Effector memory CD8-positive, alpha-beta T cell (primary cell): Measurements from ENCODE around the gene DHX8.

Experiments
- ATAC-seq: fragments of 150-1000 bp; cut with Tn5 transposase; replicated peaks from 2 replicates; pipeline ENCODE4 v1.10.0; 2021; ENCODE audit warnings: mild to moderate bottlenecking, moderate library complexity
- DNase-seq, 3 experiments: peaks; one replicate each; pipeline ENCODE4 v3.0.0; 2021
- H3K27ac Mint-ChIP-seq, 2 donors: one replicate each; pipeline ENCODE4 v1.8.0; 2022; ENCODE audit warnings: mild to moderate bottlenecking in 2 of 2, mixed read lengths in 2 of 2, moderate library complexity in 2 of 2
- H3K27me3 Mint-ChIP-seq, 2 donors: one replicate each; pipeline ENCODE4 v1.8.0; 2022; ENCODE audit warnings: mixed read lengths in 2 of 2
- H3K36me3 Mint-ChIP-seq: one replicate; pipeline ENCODE4 v1.8.0; 2022; ENCODE audit warnings: mild to moderate bottlenecking, moderate library complexity, mixed read lengths; ENCODE audit not compliant: insufficient read depth
- H3K4me1 Mint-ChIP-seq, 2 donors: one replicate each; pipeline ENCODE4 v1.8.0; 2022; ENCODE audit warnings: low read depth in 2 of 2, mixed read lengths in 2 of 2
- H3K4me3 Mint-ChIP-seq, 2 donors: one replicate each; pipeline ENCODE4 v1.8.0; 2022; ENCODE audit warnings: mild to moderate bottlenecking in 2 of 2, mixed read lengths in 2 of 2, moderate library complexity in 2 of 2
- H3K9me3 Mint-ChIP-seq, 2 donors: one replicate each; pipeline ENCODE4 v1.8.0; 2022; ENCODE audit warnings: mixed read lengths in 2 of 2

Gene DHX8

DNA sequence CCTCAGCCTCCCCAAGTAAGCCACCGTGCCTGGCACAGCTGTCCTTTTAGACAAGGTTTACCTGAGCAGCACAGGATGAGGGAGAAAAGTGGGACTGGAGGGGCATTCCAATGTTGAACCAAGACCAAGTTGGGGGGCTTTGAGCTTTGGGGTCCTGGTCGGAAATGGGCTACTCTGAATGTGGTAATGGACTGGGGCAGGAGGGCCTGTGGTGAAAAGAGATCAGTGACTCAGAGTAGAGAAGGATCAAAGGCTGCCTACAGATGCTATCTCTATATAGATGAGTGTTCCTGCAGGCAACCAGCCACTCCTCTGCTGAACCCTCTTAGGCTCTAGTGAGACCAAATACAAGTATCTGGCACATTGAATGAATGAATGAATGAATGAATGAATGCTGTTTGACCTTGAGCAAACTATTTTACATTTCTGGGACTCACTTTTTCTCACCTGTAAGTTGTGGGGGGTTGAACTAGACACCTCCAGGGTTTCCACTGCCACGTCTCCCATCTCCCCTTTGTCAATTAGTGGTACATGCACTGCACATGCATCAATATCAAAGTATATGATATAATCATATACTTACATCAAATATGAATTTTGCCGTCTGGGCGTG lies 88.7 kb downstream of the DHX8 start:
- ATAC-seq, result no peak
- Mint-ChIP-seq H3K27me3 (peaks cover 0 to 12% of the 10 kb centered on the region in 2 donors), H3K27ac (no peak overlapping the region), H3K4me1 (no peaks in the 10 kb centered on the region), H3K4me3 (no peak overlapping the region), H3K36me3 (no peaks in the 10 kb centered on the region), H3K9me3 (no peaks in the 10 kb centered on the region)
- DNase-seq, result no peak

- Mint-ChIP-seq H3K4me3 (no peak overlapping the region), H3K27me3 (peaks cover 0 to 12% of the 10 kb centered on the region in 2 donors), H3K4me1 (peaks cover 0 to 3% of the 10 kb centered on the region in 2 donors), H3K27ac (no peak overlapping the region), H3K9me3 (no peaks in the 10 kb centered on the region), H3K36me3 (no peaks in the 10 kb centered on the region)
- ATAC-seq, result no peak
- DNase-seq, result no peak
Measured at GRCh38 chr17:43573579-43574321, 90.0 kb downstream of the DHX8 start.

DNA sequence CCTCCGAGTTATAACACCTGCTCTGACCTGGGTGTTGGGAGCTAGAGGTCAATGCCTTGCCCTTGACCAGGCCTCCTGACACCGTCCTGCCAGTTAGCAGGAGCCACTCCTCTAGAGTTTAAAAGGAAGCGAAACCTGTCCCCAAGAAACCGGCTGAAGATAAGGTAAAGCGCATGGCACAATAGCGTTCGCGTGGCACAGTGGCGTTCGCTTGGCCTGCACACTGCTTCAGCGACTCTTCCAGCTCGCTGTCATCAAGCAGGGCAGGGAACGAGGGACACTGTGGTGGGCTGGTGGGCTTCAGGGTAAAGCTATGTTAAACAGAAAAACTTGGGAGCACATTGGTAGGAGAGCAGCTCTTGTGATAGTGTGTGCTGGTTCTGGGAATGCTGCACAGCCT lies 90.6 kb downstream of the DHX8 start:
- ATAC-seq, result no peak
- no peak overlapping the region for H3K27ac Mint-ChIP-seq
- no peaks in the 10 kb centered on the region for H3K36me3 Mint-ChIP-seq
- H3K4me1 Mint-ChIP-seq, result peaks cover 5 to 9% of the 10 kb centered on the region in 2 donors
- H3K4me3 Mint-ChIP-seq, result no peak overlapping the region
- H3K9me3 Mint-ChIP-seq, result no peaks in the 10 kb centered on the region
- DNase-seq, result no peak
- H3K27me3 Mint-ChIP-seq, result peaks cover 0 to 17% of the 10 kb centered on the region in 2 donors

DNA sequence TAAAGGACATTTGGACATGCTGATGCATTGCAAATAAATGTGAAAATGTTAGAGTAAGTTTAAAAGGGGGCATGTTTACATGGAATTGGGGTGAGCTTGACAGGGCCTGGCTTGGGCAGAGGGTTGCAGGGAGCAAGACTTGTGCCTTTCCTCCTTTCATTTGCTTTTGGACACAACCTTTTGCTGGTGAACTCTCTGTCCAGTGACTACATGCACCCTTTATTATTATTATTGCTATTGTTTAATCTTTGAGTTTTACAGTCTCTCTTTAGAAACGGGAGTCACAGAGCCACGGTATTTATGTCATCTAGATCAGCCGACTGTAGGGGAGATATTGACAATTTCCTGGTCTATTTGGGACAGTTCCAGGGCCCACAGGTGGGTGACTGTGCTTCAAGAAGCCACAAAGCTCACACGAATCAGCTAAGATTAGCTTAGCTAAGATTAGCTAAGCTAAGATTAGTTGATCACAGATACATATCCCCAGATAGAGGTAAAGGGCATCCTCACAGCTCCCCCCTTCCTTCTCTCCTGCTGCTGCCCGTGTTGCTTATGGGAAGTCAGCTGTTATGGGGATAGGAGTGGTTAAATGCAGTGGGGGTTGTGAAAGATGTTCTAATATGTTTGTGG lies 91.2 kb downstream of the DHX8 start:
- H3K9me3 Mint-ChIP-seq, result no peaks in the 10 kb centered on the region
- peaks cover 5 to 11% of the 10 kb centered on the region in 2 donors for H3K4me1 Mint-ChIP-seq
- H3K36me3 Mint-ChIP-seq, result no peaks in the 10 kb centered on the region
- H3K27me3 Mint-ChIP-seq, result peaks cover 0 to 21% of the 10 kb centered on the region in 2 donors
- ATAC-seq, result no peak
- no peak overlapping the region for H3K27ac Mint-ChIP-seq
- H3K4me3 Mint-ChIP-seq, result no peak overlapping the region
- no peak for DNase-seq
